ENCODE data around the gene PLTP.
A peak's percentile ranks its signal among the peaks of the same experiment; 100 is the strongest.
"Not testable (repeated sequence)": the region's sequence is repeated elsewhere in the genome, so short reads cannot be mapped to it uniquely, and the experiment has no call there.

Gene PLTP, protein sequence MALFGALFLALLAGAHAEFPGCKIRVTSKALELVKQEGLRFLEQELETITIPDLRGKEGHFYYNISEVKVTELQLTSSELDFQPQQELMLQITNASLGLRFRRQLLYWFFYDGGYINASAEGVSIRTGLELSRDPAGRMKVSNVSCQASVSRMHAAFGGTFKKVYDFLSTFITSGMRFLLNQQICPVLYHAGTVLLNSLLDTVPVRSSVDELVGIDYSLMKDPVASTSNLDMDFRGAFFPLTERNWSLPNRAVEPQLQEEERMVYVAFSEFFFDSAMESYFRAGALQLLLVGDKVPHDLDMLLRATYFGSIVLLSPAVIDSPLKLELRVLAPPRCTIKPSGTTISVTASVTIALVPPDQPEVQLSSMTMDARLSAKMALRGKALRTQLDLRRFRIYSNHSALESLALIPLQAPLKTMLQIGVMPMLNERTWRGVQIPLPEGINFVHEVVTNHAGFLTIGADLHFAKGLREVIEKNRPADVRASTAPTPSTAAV

DNA sequence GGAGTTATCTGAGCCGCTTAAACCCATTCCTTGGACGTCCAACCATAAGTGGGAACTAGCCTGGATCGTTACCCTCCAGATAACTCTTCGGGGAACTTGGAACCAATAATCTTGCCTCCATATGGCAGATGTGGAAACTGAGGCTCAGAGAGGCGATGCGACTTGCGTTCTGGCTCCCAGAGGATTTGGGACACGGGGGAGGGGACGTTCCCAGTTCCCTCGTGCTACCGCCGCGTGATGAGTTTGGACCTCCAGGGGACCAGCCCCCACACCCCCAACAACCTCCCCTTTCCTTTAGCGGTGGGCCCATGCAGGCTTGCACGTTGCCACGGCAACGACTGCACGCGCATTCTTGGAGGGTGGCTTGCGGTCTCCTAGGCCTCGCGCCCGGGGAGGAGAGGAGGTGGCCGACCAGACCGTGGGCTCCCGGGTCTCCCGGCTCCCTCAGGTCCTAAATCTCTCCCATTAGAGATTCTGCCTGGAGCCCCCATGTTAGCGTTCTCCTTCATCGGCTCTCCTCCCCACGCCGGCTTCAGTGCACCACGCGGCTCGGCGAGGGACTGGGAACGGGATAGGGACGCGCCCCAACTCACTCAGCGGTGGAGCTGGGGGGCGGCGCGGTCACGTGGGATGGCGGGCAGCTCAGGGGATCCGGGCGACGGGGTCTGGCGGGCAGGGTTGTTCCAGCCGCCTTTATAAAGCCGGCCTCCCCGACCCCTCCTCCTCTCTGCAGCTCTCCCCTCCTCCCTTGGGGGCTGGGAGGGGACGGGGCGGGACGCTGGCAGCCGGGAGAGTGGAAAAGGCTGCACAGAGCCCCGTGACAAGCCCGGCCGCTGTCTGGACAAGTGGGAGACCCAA, at the start of gene PLTP:
PLTP (minus strand) TSS at position 670 of the 858 bp plus-strand sequence. CDS start 703 bp downstream, outside the sequence.
- DNase-seq: peak; percentile 28 to 42

DNA sequence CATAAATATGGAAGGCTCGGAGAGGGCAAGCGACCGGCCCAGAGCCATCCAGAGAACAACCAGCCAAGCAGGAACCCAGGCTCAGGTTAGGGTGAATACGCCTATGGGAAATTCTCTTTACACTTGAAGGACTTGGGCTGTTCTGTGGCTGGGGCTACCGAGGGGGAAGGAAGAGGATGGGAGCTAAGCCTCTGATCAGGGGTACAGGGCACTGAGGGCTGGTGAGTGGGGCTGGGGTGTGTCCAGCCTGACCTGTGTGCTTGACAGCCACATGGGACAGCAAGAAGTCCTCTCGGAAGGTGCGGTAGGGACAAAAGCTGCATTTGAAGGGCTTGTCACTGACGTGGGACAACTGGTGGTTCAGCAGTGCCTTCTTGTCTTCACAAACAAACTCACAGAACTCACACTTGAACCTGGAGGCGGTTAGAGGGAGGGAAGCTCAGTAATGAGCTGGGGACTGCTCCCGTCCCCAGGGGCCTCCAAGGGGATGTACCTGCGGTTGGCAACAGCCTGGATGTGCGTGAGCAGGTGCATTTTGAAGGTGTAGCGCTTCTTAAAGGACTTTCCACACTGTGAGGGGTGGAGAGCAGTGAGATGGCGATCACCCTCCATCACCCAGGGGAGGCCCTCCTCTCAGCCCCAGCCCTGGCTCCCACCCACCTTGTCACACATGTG, 48.1 kb upstream of the PLTP start:
- DNase-seq: no peak

DNA sequence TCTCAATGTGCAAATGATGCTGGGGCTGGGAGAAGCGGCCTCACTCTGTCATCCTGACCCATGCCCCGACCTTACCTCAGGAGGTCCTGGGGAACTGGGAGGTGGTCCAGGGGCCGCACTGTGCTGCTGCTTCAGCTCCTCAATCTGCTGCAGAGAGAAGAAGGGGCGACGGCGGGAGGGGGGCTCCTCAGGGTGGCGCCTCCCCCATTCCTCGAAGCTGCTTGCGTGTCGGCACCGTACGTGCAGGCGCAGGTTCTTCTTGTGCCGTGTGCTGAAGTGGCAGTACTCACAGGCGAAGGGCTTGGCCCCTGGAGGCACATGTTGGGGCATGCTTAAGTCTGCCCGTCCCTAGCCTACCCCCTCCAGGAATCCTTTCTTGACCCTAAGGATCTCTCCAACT, 47.2 kb upstream of the PLTP start:
- DNase-seq: no peak

DNA sequence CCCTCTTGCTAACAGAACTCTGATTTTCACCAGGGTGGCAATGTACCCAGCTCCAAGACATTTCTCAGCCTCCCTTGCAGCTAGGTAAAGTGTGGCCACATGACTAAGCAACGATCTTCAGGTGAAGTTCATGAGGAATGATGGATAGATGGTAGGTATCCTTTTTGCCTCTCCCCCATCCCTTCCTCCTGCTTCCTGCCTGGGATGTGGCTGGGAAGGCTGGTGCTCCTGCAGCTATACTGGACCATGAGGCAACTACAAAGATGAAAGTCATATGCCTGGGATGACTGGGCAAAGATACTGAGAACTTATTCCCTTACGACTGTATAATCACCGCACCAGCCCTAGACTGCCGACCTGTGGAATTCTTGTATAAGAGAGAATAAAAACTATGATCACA, 46.6 kb upstream of the PLTP start:
- no peak for DNase-seq

DNA sequence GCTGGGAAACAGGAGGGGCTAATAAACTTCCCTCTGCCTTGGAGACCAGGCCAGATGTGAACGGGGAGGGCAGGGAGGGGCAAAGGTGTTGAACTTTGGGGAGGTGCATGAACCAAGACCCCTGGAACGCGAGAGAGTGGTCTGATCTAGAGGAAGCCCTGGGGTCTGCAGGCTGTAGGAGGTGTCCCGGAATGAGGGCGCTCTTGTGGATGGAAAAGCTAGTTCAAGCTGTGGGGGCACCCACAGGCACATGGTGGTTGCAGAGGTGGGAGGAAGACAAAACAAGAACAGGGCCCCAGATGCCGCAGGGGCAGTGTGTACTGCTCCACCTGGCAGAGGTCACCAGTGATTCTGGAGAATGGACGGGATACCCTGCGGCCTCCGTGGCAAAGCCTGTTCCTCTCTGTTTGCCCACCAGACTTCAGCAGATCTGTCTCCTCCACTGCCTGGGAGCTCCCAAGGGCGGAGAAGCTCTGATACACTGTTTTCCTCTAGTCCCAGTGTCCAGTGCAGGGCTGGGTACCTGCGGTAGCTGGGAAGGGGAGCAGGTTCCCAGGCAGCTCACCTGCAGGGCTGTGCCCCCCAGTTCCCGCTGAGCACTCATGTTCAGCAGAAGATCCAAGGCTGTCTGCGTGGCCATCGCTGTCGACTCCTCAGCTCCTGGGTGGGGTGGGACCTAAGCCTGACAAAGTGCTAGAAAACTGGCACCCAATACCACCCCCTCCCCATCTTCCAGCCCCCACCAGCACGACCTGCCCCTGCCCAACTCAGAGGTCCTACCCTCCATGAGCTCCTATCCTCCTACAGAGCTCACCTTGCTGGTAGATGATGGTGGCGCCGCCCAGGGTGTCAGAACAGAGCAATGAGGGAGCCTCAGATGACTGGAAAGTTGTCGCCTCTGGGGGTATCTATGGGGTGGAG, 45.3 kb upstream of the PLTP start:
- no peak for DNase-seq

DNA sequence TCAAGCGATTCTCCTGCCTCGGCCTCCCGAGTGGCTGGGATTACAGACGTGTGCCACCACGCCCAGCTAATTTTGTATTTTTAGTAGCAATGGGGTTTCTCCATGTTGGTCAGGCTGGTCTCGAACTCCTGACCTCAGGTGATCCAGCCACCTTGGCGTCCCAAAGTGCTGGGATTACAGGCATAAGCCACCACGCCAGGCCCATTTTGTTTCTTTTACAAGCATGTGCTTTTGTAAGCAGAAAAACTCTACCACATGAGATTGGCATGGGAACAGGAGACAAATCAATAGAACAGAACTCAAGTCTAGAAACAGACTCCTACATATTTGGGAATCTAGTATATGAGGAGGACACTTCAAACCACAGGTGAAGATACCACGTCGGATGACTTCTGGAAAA, 44.4 kb upstream of the PLTP start:
- not testable (repeated sequence) for DNase-seq

DNA sequence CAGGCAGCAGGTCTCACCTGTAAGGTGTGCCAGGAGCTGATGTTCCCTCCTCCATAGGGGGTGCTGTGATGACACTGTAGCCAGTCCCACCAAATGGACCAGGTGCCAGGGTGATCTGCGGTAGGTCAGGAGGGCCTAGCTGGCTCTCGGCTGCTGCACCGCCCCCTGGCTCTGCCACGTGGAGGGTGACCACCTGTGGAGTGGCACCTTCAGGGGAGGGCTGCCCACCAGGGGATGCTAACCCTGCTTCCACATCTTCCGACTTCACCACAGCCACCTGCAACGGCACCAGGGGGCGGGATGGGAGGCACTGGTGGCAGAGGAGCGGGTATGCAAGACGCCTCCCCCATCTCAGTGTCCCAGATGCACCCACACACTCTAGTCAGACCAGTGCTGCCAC, 41.7 kb upstream of the PLTP start:
- no peak for DNase-seq

DNA sequence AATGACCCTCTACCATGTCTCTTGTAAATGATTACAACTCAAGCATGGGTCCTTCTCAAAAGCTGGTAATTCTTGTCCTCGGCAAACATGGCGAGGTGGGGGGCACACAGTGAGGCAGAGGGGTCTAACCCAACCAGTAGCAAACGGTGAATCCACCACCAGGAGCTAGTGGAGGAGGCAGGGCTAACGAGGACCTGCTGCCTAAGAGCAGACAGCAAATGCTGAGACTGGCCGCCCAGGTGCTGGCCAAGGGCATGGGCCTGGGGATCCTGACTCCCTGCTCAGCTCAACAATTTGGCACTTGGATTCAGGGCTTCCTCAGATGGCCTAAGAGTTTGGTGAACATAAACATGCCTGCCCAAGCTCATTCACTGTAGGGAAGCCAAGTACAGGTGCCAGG, 40.9 kb upstream of the PLTP start:
- no peak for DNase-seq

DNA sequence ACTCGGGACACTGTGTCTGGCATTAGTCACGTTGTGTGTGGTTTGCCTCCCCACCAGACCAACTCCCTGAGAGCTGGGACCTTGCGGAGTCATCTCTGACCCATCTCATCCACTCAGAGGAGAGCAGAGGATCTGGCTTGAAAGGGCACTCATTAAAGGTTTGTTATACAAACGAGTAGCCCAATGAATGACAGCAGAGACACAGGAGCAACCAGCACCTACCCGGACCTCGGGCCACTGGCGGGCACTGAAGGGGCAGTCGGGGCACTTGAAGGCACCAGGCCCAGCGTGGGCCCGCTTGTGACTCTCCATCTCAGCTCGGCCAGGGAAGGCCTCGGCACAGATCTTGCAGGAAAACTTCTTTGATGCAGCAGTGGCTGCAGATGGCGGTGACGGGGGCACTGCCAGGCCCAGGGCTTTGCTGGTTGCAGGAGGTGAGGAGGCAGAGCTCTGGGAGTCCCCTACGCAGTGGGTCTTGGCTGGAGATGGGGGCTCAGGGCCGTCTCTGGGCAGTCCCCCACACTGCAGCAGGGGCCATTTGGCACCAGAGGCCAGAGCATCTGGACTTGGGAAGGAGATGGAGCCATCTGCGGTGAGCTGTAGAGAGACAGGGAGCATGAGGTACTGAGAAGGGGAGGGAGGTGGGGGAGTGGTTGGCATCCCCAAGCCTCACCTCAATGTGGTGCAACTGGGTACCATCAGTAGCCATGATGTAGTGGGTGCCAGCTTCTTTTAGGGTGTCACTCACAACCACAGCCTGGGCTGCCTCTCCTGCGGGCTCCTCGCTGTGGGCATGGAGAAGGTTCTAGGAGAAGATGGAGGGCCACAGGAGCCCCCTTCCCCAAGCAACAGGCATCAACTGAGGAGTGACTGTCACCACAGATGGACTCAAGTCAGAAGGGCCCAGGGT, 40.2 kb upstream of the PLTP start:
- no peak for DNase-seq

DNA sequence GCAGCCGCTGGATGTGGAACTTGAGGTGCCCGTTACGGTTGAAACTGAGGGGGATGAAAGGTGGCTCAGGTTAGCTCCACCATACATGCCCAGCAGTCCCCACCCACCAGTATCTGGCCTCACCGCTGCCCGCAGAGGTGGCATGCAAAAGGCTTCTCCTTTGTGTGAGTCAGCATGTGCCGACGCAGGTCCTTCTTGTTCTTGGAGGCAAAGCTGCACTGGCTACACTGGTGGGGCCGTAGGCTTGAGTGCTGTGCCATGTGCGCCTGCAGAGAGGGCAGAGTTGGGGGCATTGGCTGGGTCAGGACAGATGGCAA, 38.3 kb upstream of the PLTP start:
- DNase-seq: no peak

DNA sequence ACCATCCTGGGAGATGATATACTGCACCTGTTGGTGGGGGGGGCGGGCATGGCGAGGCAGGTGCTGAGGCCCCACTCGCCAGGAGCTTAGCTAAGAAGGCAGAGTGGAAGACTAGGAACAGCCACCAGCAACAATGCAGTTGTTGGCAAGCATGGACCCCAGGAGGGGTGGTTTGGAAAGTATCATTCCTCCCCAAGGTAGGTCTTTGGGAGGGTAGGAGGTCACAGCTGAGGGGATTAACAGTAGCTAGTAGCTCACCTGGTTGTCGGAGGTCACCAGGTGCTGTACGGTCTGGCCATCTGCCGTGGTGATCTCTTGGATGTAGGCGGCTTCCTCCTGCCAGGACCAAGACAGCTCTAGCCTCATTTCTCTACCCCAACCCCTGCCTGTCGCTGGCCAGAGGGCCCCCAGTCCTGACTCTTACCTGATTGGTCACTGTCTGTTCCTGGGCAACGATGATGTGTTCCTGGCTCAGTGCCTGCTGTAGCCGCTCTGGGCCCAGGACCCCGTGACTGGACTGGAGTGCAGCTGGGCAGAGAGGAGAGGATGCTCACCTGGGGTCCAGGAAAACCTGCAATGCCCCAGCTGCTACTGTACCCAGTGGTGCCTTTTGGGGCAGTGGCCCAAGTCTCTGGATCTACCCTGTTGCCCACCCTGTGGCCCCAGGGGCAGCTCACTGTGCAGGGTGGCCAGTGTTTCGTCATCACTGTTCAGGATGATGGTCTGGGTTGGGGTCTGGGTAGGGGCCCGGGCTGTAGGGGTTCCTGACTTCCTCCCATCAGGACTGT, 37.8 kb upstream of the PLTP start:
- no peak for DNase-seq

DNA sequence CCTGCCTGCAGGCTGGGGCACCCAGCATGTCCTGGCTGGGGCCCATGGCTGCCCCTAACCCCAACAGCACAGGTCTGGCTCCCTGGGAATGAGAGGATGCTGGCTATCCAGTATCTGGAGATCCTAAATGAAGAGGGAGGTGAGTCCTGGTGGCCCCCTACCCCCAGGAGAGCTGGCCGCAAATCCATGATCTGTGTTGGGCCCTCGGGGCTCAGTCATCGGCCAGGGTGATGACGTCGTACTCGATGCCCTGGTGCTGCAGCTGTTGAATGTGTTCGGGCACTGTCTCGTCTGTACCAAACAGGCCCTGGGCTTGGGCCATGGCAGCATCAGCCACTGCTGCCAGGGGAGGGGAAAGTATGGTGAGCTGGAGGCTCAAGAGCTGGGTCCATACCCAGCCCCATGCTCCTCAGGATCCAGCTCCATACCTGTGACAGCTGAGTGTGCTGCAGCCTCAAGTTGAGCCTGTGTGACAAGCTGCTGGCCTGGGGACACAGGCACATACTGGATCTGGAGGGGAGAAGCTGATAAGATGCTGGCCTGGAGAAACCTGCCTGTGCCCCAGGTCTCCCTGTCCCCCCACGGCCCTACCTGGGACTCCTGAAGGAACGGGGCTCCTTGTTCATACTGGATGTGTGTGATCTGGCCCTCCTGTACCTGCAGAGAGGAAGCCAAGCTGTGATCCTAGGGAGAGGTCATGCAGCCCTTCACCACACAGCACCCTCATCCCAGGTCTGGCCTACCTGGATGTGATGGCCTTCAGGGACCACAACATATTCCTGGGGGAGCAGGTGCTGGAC, 37.0 kb upstream of the PLTP start:
- DNase-seq: no peak

DNA sequence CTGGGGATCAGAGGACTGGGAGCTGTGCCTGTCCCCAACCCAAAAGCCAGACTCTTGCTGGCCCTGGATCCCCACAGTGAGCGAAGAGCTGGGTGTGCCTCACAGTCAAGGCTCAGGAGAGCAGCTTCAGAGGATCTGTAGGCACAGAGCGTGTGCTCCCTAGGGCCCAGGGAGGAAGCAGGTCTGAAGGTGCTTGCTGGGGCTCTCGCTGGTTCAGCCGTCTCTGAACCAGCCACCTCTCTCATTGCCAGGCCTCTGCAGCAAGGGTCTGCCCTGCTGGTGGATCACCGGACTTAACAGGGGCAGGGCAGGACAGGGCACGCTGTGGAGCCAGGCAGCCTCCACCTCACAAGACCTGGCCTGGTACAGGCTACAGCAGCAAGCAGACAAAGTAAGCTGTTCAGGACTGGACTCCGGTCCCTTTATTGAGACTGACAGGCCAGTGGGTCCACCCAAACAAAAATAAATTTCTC, 36.3 kb upstream of the PLTP start:
- DNase-seq: no peak

DNA sequence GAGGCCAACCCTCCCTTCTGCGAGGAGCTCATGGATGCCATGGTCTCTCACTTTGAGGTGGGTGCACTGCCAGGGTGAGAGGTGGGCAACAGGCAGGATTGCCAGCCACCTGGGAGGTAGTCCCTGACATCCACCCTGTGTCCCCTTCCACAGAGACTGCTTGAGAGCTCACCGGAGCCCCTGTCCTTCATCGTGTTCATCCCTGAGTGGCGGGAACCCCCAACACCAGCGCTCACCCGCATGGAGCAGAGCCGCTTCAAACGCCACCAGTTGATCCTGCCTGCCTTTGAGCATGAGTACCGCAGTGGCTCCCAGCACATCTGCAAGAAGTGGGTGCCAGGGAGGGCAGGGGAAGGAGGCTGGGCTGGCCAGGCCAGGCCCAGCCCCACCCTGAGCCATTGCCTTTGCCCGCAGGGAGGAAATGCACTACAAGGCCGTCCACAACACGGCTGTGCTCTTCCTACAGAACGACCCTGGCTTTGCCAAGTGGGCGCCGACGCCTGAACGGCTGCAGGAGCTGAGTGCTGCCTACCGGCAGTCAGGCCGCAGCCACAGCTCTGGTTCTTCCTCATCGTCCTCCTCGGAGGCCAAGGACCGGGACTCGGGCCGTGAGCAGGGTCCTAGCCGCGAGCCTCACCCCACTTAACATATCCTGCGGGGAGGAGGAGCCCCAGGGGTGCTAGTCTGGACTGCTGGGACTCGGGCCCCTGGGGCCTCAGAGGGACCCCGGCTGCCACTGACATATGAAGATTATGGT, 35.3 kb upstream of the PLTP start:
- no peak for DNase-seq

DNA sequence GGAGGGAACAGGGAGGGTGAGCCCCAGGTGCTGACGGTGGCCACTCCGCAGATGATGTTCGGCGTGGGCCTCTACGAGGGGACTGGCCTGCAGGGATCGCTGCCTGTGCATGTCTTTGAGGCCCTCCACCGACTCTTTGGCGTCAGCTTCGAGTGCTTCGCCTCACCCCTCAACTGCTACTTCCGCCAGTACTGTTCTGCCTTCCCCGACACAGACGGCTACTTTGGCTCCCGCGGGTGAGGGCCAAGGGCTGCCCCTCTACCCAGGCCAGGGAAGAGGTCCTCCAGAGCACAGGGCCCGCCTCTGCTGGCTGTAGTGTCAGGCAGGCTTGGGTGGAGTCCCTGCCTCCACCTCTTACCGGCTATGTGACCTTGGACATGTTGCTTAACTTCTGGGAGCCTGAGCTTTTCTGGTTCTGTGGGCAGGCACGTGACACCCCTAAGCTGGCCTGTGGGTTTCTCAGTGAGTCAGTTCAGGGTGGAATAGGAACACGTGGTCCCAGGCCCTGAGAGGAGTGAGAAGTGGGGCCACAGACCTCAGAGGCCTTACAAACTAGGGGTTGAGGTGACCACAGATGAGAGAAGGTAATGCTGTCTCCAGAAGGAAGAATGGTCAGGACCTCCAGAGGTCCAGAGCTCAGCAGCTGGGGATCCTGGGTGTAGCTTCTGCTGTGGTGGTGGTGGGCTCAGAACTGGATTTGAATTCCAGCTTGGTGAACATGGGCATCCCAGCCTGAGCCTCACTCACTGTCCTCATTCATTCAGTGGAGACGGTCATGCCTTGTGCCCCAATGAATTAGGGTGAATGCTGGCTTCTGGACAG, 34.4 kb upstream of the PLTP start:
- peak in 1 of 2 experiments; percentile 13 for DNase-seq

DNA sequence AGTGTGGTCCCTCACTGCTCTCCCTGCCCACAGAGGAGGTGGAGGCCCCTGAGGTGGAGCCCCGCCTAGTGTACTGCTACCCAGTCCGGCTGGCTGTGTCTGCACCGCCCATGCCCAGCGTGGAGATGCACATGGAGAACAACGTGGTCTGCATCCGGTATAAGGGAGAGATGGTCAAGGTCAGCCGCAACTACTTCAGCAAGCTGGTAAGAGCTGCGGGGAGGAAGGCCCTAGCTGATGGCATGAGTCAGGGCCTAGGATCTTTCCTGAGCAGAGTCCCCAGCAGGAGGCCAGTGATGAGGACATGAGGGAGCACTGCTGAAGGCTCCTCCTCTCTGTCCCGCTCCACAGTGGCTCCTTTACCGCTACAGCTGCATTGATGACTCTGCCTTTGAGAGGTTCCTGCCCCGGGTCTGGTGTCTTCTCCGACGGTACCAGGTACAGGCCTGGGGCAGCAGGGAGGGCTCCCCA, 33.8 kb upstream of the PLTP start:
- DNase-seq: no peak

DNA sequence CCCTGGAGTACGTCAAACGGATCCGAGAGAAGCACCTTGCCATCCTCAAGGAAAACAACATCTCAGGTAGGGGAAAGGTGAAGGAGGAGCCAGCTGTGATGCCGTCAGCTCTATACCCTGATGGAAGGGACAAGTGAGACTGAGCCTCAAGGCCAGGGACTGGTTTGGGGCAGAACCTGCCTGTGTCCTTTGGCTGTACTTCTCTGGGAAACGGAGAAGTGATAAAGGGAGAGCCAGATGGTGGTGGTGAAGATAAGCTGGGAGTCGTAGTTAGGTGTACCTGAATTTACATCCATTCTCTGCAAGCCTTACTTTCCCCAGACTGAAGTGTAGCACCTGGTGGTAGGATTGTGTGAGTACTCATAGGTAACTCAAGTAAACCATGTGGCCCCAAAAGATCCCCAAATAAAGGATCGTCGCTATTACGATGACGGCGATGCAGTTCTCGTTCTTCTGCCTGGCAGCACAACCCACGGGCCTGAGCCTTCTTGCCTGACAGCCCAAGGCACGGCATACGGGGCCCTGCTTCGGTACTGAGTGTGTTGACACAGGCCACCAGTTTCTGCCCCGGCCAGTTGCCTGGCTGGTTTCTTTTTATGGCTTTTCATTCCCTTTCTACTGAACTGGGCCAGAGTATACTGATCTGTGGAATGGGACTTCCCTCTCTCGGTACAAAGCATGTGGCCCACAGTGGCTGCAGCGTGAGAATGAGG, 33.2 kb upstream of the PLTP start:
- DNase-seq: no peak

Data from Kasumi-1 (cell line).